ENCODE data around the gene NLRP1.

Gene NLRP1

GRCh38 chr17:5584383-5585286, at the start of gene NLRP1:
Gene NLRP1, minus strand, starts transcription at chr17:5584509. Its CDS starts 552 bp downstream, at chr17:5583957.
- peak; percentile 96 to 97 for DNase-seq

- DNase-seq, result no peak
Observed at GRCh38 chr17:5631958-5632590, 47.8 kb upstream of the NLRP1 start.

GRCh38 chr17:5630434-5630833, 46.1 kb upstream of the NLRP1 start:
- DNase-seq, result no peak

GRCh38 chr17:5629128-5629527, 44.8 kb upstream of the NLRP1 start:
- DNase-seq, result no peak

- DNase-seq, result no peak
Observed at GRCh38 chr17:5628262-5628661, 44.0 kb upstream of the NLRP1 start.

GRCh38 chr17:5624211-5624610, 39.9 kb upstream of the NLRP1 start:
- DNase-seq, result no peak

GRCh38 chr17:5621729-5622128, 37.4 kb upstream of the NLRP1 start:
- no peak for DNase-seq

- DNase-seq, result no peak
Observed at GRCh38 chr17:5621026-5621425, 36.7 kb upstream of the NLRP1 start.

- DNase-seq, result peak; percentile 22 to 32
Observed at GRCh38 chr17:5619088-5619740, 34.9 kb upstream of the NLRP1 start.

GRCh38 chr17:5618476-5618875, 34.2 kb upstream of the NLRP1 start:
- no peak for DNase-seq

- DNase-seq, result no peak
Observed at GRCh38 chr17:5615476-5615875, 31.2 kb upstream of the NLRP1 start.

GRCh38 chr17:5610956-5611355, 26.6 kb upstream of the NLRP1 start:
- no peak for DNase-seq

GRCh38 chr17:5608399-5609112, 24.2 kb upstream of the NLRP1 start:
- DNase-seq, result no peak

- DNase-seq, result no peak
Observed at GRCh38 chr17:5607946-5608345, 23.6 kb upstream of the NLRP1 start.

GRCh38 chr17:5605452-5605851, 21.1 kb upstream of the NLRP1 start:
- DNase-seq, result no peak

- no peak for DNase-seq
Observed at GRCh38 chr17:5600041-5600440, 15.7 kb upstream of the NLRP1 start.

GRCh38 chr17:5598457-5598856, 14.1 kb upstream of the NLRP1 start:
- no peak for DNase-seq

GRCh38 chr17:5596421-5596820, 12.1 kb upstream of the NLRP1 start:
- no peak for DNase-seq

GRCh38 chr17:5595831-5596230, 11.5 kb upstream of the NLRP1 start:
- no peak for DNase-seq

- DNase-seq, result no peak
Observed at GRCh38 chr17:5592382-5592781, 8.1 kb upstream of the NLRP1 start.

- no peak for DNase-seq
Observed at GRCh38 chr17:5591966-5592365, 7.7 kb upstream of the NLRP1 start.

- no peak for DNase-seq
Observed at GRCh38 chr17:5588584-5588983, 4.3 kb upstream of the NLRP1 start.

- DNase-seq, result peak in 1 of 2 experiments; percentile 46
Observed at GRCh38 chr17:5587438-5588032, 3.2 kb upstream of the NLRP1 start.

All from activated T-cell treated with anti-CD3 and anti-CD28 coated beads, Interleukin-2, amount 50 U/mL, for 48 hours (primary cell).